OCI-LY3 (cell line): ENCODE measurements around the gene USE1.

Experiments
- H2AFZ ChIP-seq: fragments of 200-600, 300-600 bp; shearing (Covaris generic); 2 replicates; pipeline ENCODE4 v1.6.0; 2014; ENCODE audit warnings: antibody characterized with exemption, low read depth, low read length
- H3K27ac ChIP-seq: fragments of 200-600, 300-600 bp; sonication (generic); 2 replicates; pipeline ENCODE4 v1.5.1; 2014; ENCODE audit warnings: mild to moderate bottlenecking, low read length, moderate library complexity, mixed read lengths
- H3K27me3 ChIP-seq: fragments of 200-600, 300-600 bp; sonication (generic); 2 replicates; pipeline ENCODE4 v1.6.1; 2014; ENCODE audit warnings: low read depth, low read length, mixed read lengths
- H3K36me3 ChIP-seq: fragments of 200-600, 300-600 bp; sonication (generic); replicated peaks from 2 replicates; pipeline ENCODE3; 2014; ENCODE audit warnings: low read depth, low read length, mixed read lengths
- H3K4me1 ChIP-seq: fragments of 300-600, 200-600 bp; sonication (generic); 2 replicates; pipeline ENCODE4 v1.6.1; 2014; ENCODE audit warnings: low read length, mixed read lengths
- H3K4me2 ChIP-seq: fragments of 200-600, 300-600 bp; sonication (generic); 2 replicates; pipeline ENCODE4 v1.6.1; 2014; ENCODE audit warnings: low read length, mixed read lengths
- H3K4me3 ChIP-seq: fragments of 300-600, 200-600 bp; sonication (generic); 2 replicates; pipeline ENCODE4 v1.5.1; 2014; ENCODE audit warnings: antibody characterized with exemption, mild to moderate bottlenecking, low read length, moderate library complexity
- H3K79me2 ChIP-seq: fragments of 300-600, 200-600 bp; shearing (Covaris generic); 2 replicates; pipeline ENCODE4 v1.6.1; 2014; ENCODE audit warnings: mild to moderate bottlenecking, low read length, mixed read lengths
- H3K9ac ChIP-seq: fragments of 300-600, 200-600 bp; shearing (Covaris generic); 2 replicates; pipeline ENCODE4 v1.6.0; 2014; ENCODE audit warnings: mild to moderate bottlenecking, low read length, moderate library complexity
- H3K9me3 ChIP-seq: fragments of 200-600, 300-600 bp; shearing (Covaris generic); 2 replicates; pipeline ENCODE4 v1.6.1; 2014; ENCODE audit warnings: low read length, mixed read lengths; ENCODE audit not compliant: insufficient read depth
- H4K20me1 ChIP-seq: fragments of 200-600, 300-600 bp; sonication (generic); 2 replicates; pipeline ENCODE4 v1.6.1; 2016; ENCODE audit warnings: low read length, mixed read lengths; ENCODE audit not compliant: insufficient read depth
- CTCF ChIP-seq: fragments of 200-600, 300-600 bp; sonication (generic); IDR thresholded peaks from 2 replicates; pipeline ENCODE4 v1.5.1; 2014; ENCODE audit warnings: antibody characterized with exemption, low read length, low read depth
- EZH2phosphoT487 ChIP-seq: fragments of 200-600 bp; shearing (Covaris generic); IDR thresholded peaks from 2 replicates; pipeline ENCODE4 v1.6.1; 2018; ENCODE audit warnings: antibody characterized with exemption, mixed run types, low read depth

USE1 gene

GRCh38 chr19:17260842-17261325 is 45.7 kb downstream of the USE1 start:
- Histone ChIP-seq H3K4me1 (peaks cover 6% of the 10 kb centered on the region), H3K27ac (no peak overlapping the region), H3K4me2 (peak overlapping the region; percentile 62), H2AFZ (peak overlapping the region; percentile 91), H3K9ac (no peak overlapping the region), H3K79me2 (no peaks in the 10 kb centered on the region), H3K4me3 (peak overlapping the region; percentile 37), H4K20me1 (no peaks in the 10 kb centered on the region), H3K36me3 (no peaks in the 10 kb centered on the region), H3K9me3 (no peaks in the 10 kb centered on the region), H3K27me3 (no peaks in the 10 kb centered on the region)
- TF ChIP-seq EZH2phosphoT487, result no peak
- TF ChIP-seq CTCF, result peak; percentile 97

DNA sequence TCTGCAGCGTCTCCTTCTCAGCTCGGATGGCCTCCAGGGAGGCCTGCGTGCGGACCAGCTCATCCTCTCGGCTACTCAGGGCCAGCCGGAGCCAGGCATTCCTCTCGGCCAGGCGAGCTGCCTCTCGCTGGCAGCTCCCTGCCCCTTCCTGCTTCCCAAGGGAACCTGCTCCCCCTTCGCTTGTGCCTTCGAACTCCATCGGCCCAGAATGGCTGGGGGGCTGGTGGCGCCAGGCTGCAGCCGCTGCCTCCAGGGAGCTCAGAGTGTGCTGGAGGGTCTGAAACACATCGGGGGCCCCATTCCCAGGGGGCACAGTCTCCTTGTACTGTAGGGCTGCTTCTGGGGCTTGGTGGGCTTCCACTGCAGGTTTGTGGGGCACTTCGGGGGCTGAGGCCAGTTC is 47.4 kb downstream of the USE1 start:
- TF ChIP-seq CTCF (no peak), EZH2phosphoT487 (no peak)
- H4K20me1 ChIP-seq, result no peaks in the 10 kb centered on the region
- no peak overlapping the region for H3K4me3 ChIP-seq
- peaks cover 2% of the 10 kb centered on the region for H3K79me2 ChIP-seq
- no peak overlapping the region for H3K4me2 ChIP-seq
- no peak overlapping the region for H3K27ac ChIP-seq
- H3K36me3 ChIP-seq, result no peaks in the 10 kb centered on the region
- no peak overlapping the region for H2AFZ ChIP-seq
- H3K9ac ChIP-seq, result no peak overlapping the region
- H3K4me1 ChIP-seq, result peaks cover 9% of the 10 kb centered on the region
- no peaks in the 10 kb centered on the region for H3K27me3 ChIP-seq
- no peaks in the 10 kb centered on the region for H3K9me3 ChIP-seq

GRCh38 chr19:17263712-17264640 is 48.8 kb downstream of the USE1 start:
- Histone ChIP-seq H3K4me3 (no peak overlapping the region), H3K36me3 (peaks cover 3% of the 10 kb centered on the region), H2AFZ (no peak overlapping the region), H3K9ac (no peak overlapping the region), H3K4me2 (no peak overlapping the region), H4K20me1 (no peaks in the 10 kb centered on the region), H3K9me3 (no peaks in the 10 kb centered on the region), H3K27me3 (no peaks in the 10 kb centered on the region), H3K79me2 (peaks cover 16% of the 10 kb centered on the region), H3K27ac (no peak overlapping the region), H3K4me1 (peaks cover 17% of the 10 kb centered on the region)
- TF ChIP-seq CTCF, result no peak
- TF ChIP-seq EZH2phosphoT487, result no peak

- Histone ChIP-seq H3K9me3 (no peaks in the 10 kb centered on the region), H3K79me2 (peaks cover 17% of the 10 kb centered on the region), H3K27me3 (no peaks in the 10 kb centered on the region), H3K4me1 (peaks cover 17% of the 10 kb centered on the region), H3K4me3 (no peak within 1 kb of the TSS), H3K36me3 (peaks cover 4% of the 10 kb centered on the region), H2AFZ (no peak within 1 kb of the TSS), H3K27ac (no peak within 1 kb of the TSS), H3K9ac (no peak within 1 kb of the TSS), H3K4me2 (no peak within 1 kb of the TSS), H4K20me1 (no peaks in the 10 kb centered on the region)
- TF ChIP-seq CTCF (no peak), EZH2phosphoT487 (no peak)
Observed at GRCh38 chr19:17264641-17264979, 49.5 kb downstream of the USE1 start, which contains the start of gene USHBP1. USHBP1 (minus strand) TSS chr19:17264745; CDS start chr19:17264299, 446 bp downstream.
